ENCODE data around the gene VAT1.

VAT1 gene

DNA sequence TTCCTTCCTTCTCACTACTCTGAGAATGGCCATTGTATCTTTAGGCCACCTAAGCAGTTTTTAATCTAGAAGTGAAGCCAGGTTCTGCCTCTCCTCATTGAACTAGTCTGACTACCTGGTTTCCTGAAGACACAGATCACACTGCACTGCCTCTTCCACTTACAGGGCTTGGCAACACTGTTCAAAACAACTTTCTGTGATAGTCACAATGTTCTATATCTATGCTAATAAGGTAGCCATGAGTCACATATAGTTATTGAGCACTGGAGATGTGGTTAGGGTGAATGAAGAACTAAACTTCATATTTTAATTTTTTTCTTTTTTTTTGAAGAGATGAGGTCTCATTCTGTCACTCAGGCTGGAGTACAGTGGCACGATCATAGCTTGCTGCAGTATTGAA, 29.8 kb upstream of the VAT1 start:
- H3K4me1 ChIP-seq (ENCODE audit: control insufficient read depth, insufficient read depth, low read depth, low read length), result no peaks in the 10 kb centered on the region
- H3K18ac ChIP-seq (ENCODE audit: low read depth in 1 of 2, low read length in 2 of 2), result no peak overlapping the region
- H3K14ac ChIP-seq (ENCODE audit: low read length in 2 of 2), result no peak overlapping the region
- no peaks in the 10 kb centered on the region for H3K79me1 ChIP-seq (replicated peaks; ENCODE audit: low read length, poor library complexity, severe bottlenecking)
- H2BK12ac ChIP-seq (ENCODE audit: low read length in 2 of 2), result no peak overlapping the region
- no peak overlapping the region for H2AFZ ChIP-seq (ENCODE audit: low read depth, low read length)
- H3K9me3 ChIP-seq (ENCODE audit: control insufficient read depth, low read length), result no peaks in the 10 kb centered on the region
- no peaks in the 10 kb centered on the region for H3K27me3 ChIP-seq (ENCODE audit: control insufficient read depth in 1 of 2, insufficient read depth in 1 of 2, low read length in 2 of 2)
- H3K4me2 ChIP-seq (ENCODE audit: low read length, poor library complexity, severe bottlenecking), result no peak overlapping the region
- no peak overlapping the region for H4K91ac ChIP-seq (ENCODE audit: low read length)
- no peak overlapping the region for H2BK5ac ChIP-seq (ENCODE audit: low read depth, low read length, poor library complexity, severe bottlenecking)
- H3K4me3 ChIP-seq (ENCODE audit: insufficient read depth in 1 of 2, low read depth in 1 of 2, low read length in 2 of 2), result no peak overlapping the region
- no peak overlapping the region for H3K9ac ChIP-seq (ENCODE audit: low read length)
- H3K36me3 ChIP-seq (ENCODE audit: control insufficient read depth in 1 of 2, insufficient read depth in 2 of 2, low read depth in 1 of 2, low read length in 2 of 2), result peaks cover 0 to 6% of the 10 kb centered on the region in 2 experiments
- no peak overlapping the region for H4K8ac ChIP-seq (ENCODE audit: low read length)
- no peak for DNase-seq
- H2AK5ac ChIP-seq (ENCODE audit: low read length, severe bottlenecking), result no peak overlapping the region
- H3K23ac ChIP-seq (ENCODE audit: low read length in 2 of 2), result no peak overlapping the region
- no peak overlapping the region for H3K4ac ChIP-seq (ENCODE audit: low read depth in 1 of 2, low read length in 2 of 2)
- H3K27ac ChIP-seq (ENCODE audit: low read length, poor library complexity, severe bottlenecking), result no peak overlapping the region
- no peak overlapping the region for H2BK15ac ChIP-seq (ENCODE audit: low read depth, poor library complexity, severe bottlenecking)
- H2BK120ac ChIP-seq (ENCODE audit: low read depth, low read length), result no peak overlapping the region
- WGBS, result 100% methylated on average over 1 of the region's 1 CpG

- H2BK12ac ChIP-seq (ENCODE audit: low read length in 2 of 2), result no peak overlapping the region
- H3K23ac ChIP-seq (ENCODE audit: low read length in 2 of 2), result no peak overlapping the region
- no peaks in the 10 kb centered on the region for H3K9me3 ChIP-seq (ENCODE audit: control insufficient read depth, low read length)
- peaks cover 7% of the 10 kb centered on the region for H3K4me1 ChIP-seq (ENCODE audit: control insufficient read depth, insufficient read depth, low read depth, low read length)
- H2AK5ac ChIP-seq (ENCODE audit: low read length, severe bottlenecking), result no peak overlapping the region
- no peak overlapping the region for H2BK120ac ChIP-seq (ENCODE audit: low read depth, low read length)
- H3K4me2 ChIP-seq (ENCODE audit: low read length, poor library complexity, severe bottlenecking), result no peak overlapping the region
- no peak overlapping the region for H3K4ac ChIP-seq (ENCODE audit: low read depth in 1 of 2, low read length in 2 of 2)
- H2BK15ac ChIP-seq (ENCODE audit: low read depth, poor library complexity, severe bottlenecking), result no peak overlapping the region
- H3K27me3 ChIP-seq (ENCODE audit: control insufficient read depth in 1 of 2, insufficient read depth in 1 of 2, low read length in 2 of 2), result no peaks in the 10 kb centered on the region
- WGBS, result 98% methylated on average over 3 of the region's 4 CpGs
- H2BK5ac ChIP-seq (ENCODE audit: low read depth, low read length, poor library complexity, severe bottlenecking), result no peak overlapping the region
- H4K91ac ChIP-seq (ENCODE audit: low read length), result no peak overlapping the region
- no peak overlapping the region for H2AFZ ChIP-seq (ENCODE audit: low read depth, low read length)
- no peak overlapping the region for H3K9ac ChIP-seq (ENCODE audit: low read length)
- H3K27ac ChIP-seq (ENCODE audit: low read length, poor library complexity, severe bottlenecking), result no peak overlapping the region
- no peak overlapping the region for H4K8ac ChIP-seq (ENCODE audit: low read length)
- H3K4me3 ChIP-seq (ENCODE audit: insufficient read depth in 1 of 2, low read depth in 1 of 2, low read length in 2 of 2), result no peak overlapping the region
- no peak for DNase-seq
- no peak overlapping the region for H3K18ac ChIP-seq (ENCODE audit: low read depth in 1 of 2, low read length in 2 of 2)
- H3K79me1 ChIP-seq (replicated peaks; ENCODE audit: low read length, poor library complexity, severe bottlenecking), result no peaks in the 10 kb centered on the region
- H3K14ac ChIP-seq (ENCODE audit: low read length in 2 of 2), result no peak overlapping the region
- H3K36me3 ChIP-seq (ENCODE audit: control insufficient read depth in 1 of 2, insufficient read depth in 2 of 2, low read depth in 1 of 2, low read length in 2 of 2), result no peaks in the 10 kb centered on the region
Observed at GRCh38 chr17:43044024-43044423, 21.8 kb upstream of the VAT1 start.

DNA sequence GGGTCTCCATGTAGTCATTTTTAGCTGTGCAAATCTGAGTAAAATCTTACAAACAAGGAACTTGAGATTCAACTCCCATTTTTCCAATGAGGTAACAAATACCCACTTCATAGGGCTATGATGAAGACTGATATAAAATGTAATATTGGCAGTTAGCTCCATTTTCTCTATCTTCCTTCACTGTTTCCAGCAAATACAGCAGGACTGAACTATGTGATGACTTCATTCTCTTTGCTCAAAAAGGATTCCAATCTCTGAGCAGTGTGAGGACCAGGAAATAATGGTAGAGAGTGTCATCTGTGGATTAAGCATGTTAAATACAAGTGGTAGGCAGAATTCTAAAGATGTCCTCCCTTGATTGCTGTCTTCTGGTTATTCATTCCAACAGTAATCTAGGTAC, 21.1 kb upstream of the VAT1 start:
- H2BK5ac ChIP-seq (ENCODE audit: low read depth, low read length, poor library complexity, severe bottlenecking), result no peak overlapping the region
- no peak overlapping the region for H3K4me3 ChIP-seq (ENCODE audit: insufficient read depth in 1 of 2, low read depth in 1 of 2, low read length in 2 of 2)
- no peak overlapping the region for H3K27ac ChIP-seq (ENCODE audit: low read length, poor library complexity, severe bottlenecking)
- no peaks in the 10 kb centered on the region for H3K79me1 ChIP-seq (replicated peaks; ENCODE audit: low read length, poor library complexity, severe bottlenecking)
- H3K14ac ChIP-seq (ENCODE audit: low read length in 2 of 2), result no peak overlapping the region
- no peak overlapping the region for H2BK12ac ChIP-seq (ENCODE audit: low read length in 2 of 2)
- no peak overlapping the region for H2BK120ac ChIP-seq (ENCODE audit: low read depth, low read length)
- no peak overlapping the region for H3K4ac ChIP-seq (ENCODE audit: low read depth in 1 of 2, low read length in 2 of 2)
- H2AK5ac ChIP-seq (ENCODE audit: low read length, severe bottlenecking), result no peak overlapping the region
- H3K4me1 ChIP-seq (ENCODE audit: control insufficient read depth, insufficient read depth, low read depth, low read length), result peaks cover 7% of the 10 kb centered on the region
- H3K36me3 ChIP-seq (ENCODE audit: control insufficient read depth in 1 of 2, insufficient read depth in 2 of 2, low read depth in 1 of 2, low read length in 2 of 2), result no peaks in the 10 kb centered on the region
- no peak overlapping the region for H4K8ac ChIP-seq (ENCODE audit: low read length)
- DNase-seq, result no peak
- H3K4me2 ChIP-seq (ENCODE audit: low read length, poor library complexity, severe bottlenecking), result no peak overlapping the region
- no peak overlapping the region for H3K18ac ChIP-seq (ENCODE audit: low read depth in 1 of 2, low read length in 2 of 2)
- H2BK15ac ChIP-seq (ENCODE audit: low read depth, poor library complexity, severe bottlenecking), result no peak overlapping the region
- H3K9ac ChIP-seq (ENCODE audit: low read length), result no peak overlapping the region
- H3K27me3 ChIP-seq (ENCODE audit: control insufficient read depth in 1 of 2, insufficient read depth in 1 of 2, low read length in 2 of 2), result no peaks in the 10 kb centered on the region
- no peak overlapping the region for H4K91ac ChIP-seq (ENCODE audit: low read length)
- no peak overlapping the region for H3K23ac ChIP-seq (ENCODE audit: low read length in 2 of 2)
- no peak overlapping the region for H2AFZ ChIP-seq (ENCODE audit: low read depth, low read length)
- H3K9me3 ChIP-seq (ENCODE audit: control insufficient read depth, low read length), result no peaks in the 10 kb centered on the region

DNA sequence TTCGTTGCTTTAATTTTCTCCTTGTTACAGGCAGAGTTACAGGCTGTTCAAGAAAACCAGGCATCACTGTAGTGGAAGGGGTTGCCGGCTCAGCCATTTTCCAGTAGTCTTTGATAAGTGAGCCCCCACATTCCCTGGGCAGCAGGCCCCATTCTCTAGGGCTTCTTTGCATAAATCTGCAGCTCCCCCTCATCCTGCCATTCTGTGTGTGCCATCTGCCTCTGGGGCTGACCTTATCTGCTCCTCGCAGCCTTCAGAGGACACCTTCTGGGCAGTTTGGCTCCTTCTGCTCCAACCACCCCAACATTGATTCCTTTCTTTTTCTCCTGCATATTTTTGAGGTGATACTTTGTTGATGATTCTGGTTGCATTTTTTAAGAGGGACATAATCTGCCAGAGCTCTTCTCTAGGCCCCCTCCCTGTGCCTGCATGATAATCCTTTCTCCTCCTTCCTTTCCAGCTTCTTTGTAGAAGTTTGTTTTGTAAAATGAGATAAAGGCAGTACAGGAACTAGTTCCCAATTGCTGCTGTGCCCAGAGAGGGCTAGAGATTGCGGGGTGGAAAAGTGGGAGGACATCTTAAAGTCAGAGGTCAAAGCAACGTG, 19.9 kb upstream of the VAT1 start:
- Histone ChIP-seq H2BK120ac (ENCODE audit: low read depth, low read length) (no peak overlapping the region), H2BK5ac (ENCODE audit: low read depth, low read length, poor library complexity, severe bottlenecking) (no peak overlapping the region), H3K9ac (ENCODE audit: low read length) (no peak overlapping the region), H3K36me3 (ENCODE audit: control insufficient read depth in 1 of 2, insufficient read depth in 2 of 2, low read depth in 1 of 2, low read length in 2 of 2) (no peaks in the 10 kb centered on the region), H3K27me3 (ENCODE audit: control insufficient read depth in 1 of 2, insufficient read depth in 1 of 2, low read length in 2 of 2) (no peaks in the 10 kb centered on the region), H3K27ac (ENCODE audit: low read length, poor library complexity, severe bottlenecking) (no peak overlapping the region), H3K9me3 (ENCODE audit: control insufficient read depth, low read length) (no peaks in the 10 kb centered on the region), H3K4me2 (ENCODE audit: low read length, poor library complexity, severe bottlenecking) (no peak overlapping the region), H2BK15ac (ENCODE audit: low read depth, poor library complexity, severe bottlenecking) (no peak overlapping the region), H2BK12ac (ENCODE audit: low read length in 2 of 2) (no peak overlapping the region), H3K4me1 (ENCODE audit: control insufficient read depth, insufficient read depth, low read depth, low read length) (peaks cover 7% of the 10 kb centered on the region), H4K8ac (ENCODE audit: low read length) (no peak overlapping the region), H3K14ac (ENCODE audit: low read length in 2 of 2) (no peak overlapping the region), H4K91ac (ENCODE audit: low read length) (no peak overlapping the region), H2AK5ac (ENCODE audit: low read length, severe bottlenecking) (no peak overlapping the region), H3K23ac (ENCODE audit: low read length in 2 of 2) (no peak overlapping the region), H3K4ac (ENCODE audit: low read depth in 1 of 2, low read length in 2 of 2) (no peak overlapping the region), H2AFZ (ENCODE audit: low read depth, low read length) (no peak overlapping the region), H3K18ac (ENCODE audit: low read depth in 1 of 2, low read length in 2 of 2) (no peak overlapping the region), H3K79me1 (replicated peaks; ENCODE audit: low read length, poor library complexity, severe bottlenecking) (no peaks in the 10 kb centered on the region), H3K4me3 (ENCODE audit: insufficient read depth in 1 of 2, low read depth in 1 of 2, low read length in 2 of 2) (no peak overlapping the region)
- WGBS, result 75% methylated on average over 5 of the region's 5 CpGs
- DNase-seq, result no peak
